ENCODE data around the gene BCL3. TPM values are rescaled to one million over a fixed set of nuclear protein-coding genes. Genes with fewer than 3 reads are reported as not detected.

Gene BCL3
- total RNA-seq, 2 donors from 2014 or later = 81.5 to 103 TPM

DNA sequence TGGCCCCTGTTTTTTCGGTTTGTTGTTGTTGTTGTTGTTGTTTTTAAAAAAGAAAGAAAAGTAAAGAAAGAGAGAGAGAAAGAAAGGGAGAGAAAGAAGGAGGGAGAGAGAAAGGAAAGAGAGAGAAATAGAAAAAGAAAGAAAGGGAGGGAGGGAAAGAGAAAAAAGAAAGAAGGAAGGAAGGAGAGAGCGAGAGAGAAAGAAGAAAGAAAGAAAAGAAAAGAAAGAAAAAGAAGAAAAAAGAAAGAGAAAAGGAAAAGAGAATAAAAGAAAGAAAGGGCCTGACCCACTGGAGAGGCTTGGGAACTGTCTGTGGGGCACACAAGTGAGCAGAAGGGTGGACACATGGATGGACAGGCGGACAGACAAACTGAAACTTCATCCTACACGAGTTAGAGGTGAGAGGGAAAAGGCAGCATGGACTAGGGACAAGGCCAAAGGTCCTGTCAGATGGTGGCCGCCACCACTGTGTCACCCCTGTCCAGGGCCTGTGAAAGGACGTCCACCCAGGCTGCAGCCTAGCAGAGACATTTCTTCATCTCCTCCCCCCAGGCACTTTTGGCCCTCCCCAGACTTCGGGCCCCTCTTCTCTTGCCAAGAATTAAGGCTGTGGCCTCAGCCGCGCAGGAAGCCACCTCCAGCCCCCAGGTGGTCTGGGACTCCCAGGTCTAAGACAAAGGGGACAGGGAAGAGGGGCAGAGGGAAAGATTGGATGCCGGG lies 51.3 kb downstream of the BCL3 start:
- ATAC-seq (peak; percentile 14), DNase-seq (no peak)
- intact Hi-C loops (cut with DNase I, micrococcal nuclease) = loop anchor here (5.0 to 10.0 kb wide), 2 partner anchors 43 to 45 kb away; partner anchors contain the start of gene NECTIN2 (in 1 of the 2)

DNA sequence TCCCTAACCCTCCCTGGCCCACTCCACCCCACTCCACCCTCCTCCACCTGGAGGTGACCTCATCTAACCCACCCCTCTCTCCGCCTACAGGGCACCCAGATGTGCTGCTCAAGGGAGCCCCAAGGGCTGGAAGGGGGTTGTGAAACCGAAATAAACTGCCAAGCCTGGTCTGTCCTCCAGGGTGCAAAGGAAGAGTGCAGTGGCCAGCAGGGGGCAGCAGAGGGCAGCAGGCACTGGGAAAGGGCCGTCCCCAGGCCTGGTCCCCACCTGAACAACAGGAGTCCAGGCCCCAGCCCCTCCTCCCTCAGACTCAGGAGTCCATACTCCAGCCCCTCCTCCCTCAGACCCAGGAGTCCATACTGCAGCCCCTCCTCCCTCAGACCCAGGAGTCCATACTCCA lies 52.0 kb downstream of the BCL3 start:
- intact Hi-C loops (cut with DNase I, micrococcal nuclease) = loop anchor here in 1 of 2 donors (5.0 kb wide), 1 partner anchor 42 kb away; no protein-coding TSS in a partner anchor
- peak; percentile 70 to 89 for DNase-seq
- ATAC-seq = peak; percentile 79

DNA sequence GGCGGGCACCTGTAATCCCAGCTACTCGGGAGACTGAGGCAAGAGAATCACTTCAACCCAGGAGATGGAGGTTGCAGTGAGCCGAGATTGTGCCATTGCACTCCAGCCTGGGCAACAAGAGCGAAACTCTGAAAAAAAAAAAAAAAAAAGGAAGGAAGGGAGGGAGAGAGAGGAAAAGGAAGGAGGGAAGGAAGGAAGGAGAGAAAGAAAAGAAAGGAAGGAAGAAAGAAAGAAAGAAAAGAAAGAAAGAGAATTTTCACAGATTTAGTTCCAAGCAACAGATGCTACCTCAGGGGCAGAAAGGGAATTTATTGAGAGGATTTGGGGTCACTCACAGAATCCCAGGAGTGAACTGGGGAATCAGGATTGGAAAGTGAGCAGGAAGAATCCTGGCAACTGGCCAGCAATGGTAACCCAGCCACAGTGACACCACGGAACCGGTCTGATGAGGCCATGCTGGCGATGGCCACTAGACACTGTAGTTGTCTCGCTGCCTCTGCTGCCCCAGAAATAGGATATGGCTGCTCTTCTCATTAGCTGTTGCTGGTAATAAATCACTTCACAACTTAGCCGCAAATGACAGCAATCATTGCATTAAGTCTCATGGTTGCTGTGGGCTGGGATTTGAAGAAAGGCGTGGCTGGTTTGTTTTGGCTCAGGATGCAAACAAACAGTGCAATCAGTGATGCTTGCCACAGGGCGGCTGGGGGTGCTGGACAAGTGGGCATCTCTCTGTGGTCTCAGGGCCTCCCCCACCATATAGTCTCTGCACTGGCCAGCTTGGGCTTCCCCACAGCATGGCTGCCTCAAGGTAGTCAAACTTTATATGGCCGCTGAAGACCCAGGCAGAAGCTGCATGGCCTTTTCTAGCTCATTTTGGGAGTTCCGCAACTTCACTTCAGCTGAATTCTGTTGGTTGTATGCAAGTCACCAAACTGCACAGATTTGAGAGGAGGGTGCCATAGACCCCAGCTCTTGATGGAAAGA lies 55.2 kb downstream of the BCL3 start:
- intact Hi-C loops (cut with DNase I, micrococcal nuclease) = loop anchor here in 1 of 2 donors (5.0 kb wide), 1 partner anchor 39 kb away; no protein-coding TSS in a partner anchor
- DNase-seq (no peak), ATAC-seq (no peak)

DNA sequence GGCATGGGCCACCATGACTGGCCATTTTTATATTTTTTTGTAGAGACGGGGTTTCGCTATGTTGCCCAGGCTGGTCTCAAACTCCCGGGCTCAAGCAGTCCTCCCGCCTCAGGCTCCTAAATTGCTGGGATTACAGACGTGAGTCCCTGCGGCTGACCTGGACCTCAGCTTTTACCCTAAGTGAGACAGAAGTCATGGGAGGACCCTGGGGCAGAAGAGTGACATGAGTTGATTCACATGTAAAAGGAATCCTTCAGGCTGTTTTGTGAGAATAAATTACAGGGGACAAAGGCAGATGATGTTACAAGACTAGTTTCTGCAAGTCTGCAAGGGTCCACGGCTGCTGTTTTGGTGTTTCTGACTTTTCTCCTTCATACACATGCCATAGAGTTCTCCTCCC lies 57.8 kb downstream of the BCL3 start:
- intact Hi-C loops (cut with DNase I, micrococcal nuclease) = no loop called here
- no peak for DNase-seq
- no peak for ATAC-seq

DNA sequence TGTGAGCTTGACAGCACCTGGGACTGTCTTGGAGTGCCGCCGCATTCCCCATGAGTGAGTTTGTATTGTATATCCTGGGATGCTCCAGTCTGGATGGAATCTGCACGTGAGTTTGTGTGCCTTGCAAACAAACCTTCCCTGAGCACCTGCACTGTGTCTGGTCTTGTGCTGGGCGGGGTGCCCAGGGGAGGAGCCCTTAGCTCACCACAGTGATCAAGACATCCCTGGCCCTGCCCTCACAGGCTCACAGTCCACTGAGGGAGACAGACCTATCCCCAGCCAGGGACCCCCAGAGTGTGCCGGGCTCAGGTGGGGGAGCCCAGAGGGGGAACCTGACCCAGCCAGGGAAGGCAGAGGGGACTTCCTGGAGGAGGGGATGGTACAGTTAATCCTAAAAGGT lies 58.7 kb downstream of the BCL3 start:
- DNase-seq = peak; percentile 71 to 79
- intact Hi-C loops (cut with DNase I, micrococcal nuclease) = no loop called here
- ATAC-seq = peak; percentile 80

DNA sequence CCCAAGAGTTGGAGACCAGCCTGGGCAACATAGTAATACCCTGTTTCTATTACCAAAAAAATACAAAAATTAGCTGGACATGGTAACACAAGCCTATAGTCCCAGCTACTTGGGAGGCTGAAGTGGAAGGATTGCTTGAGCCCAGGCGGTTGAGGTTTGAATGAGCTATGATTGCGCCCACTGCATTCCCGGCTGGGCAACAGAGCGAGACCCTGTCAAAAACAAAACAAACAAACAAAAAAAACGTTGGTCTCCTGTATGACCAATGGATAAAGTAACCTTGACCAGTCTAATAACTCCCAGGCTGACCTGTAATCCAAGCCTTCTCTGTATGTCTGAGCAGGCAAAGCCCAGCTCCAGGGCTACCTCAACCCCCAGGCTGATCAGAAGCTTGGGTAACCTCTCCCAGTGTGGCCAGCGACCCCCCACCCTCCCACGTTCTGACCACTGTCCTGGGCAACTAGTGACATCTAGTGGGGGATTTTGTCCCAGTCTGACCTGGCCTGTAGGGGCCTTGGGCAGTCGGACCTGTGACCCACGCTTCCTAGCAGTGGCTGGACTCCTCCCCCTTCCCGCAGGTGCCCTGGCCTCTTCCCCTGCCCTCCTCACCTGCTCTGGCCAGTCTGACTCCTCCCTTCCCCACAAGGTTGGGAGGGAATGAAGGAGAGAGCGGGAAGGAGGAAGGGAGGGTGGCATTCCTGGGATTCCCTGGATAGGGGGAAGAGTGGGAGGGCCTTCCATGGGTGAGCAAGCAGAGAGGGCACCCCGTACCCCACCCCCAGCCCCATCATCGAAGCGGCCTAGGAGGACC lies 59.3 kb downstream of the BCL3 start:
- intact Hi-C loops (cut with DNase I, micrococcal nuclease) = no loop called here
- ATAC-seq (peak; percentile 44), DNase-seq (peak; percentile 29 to 55)

DNA sequence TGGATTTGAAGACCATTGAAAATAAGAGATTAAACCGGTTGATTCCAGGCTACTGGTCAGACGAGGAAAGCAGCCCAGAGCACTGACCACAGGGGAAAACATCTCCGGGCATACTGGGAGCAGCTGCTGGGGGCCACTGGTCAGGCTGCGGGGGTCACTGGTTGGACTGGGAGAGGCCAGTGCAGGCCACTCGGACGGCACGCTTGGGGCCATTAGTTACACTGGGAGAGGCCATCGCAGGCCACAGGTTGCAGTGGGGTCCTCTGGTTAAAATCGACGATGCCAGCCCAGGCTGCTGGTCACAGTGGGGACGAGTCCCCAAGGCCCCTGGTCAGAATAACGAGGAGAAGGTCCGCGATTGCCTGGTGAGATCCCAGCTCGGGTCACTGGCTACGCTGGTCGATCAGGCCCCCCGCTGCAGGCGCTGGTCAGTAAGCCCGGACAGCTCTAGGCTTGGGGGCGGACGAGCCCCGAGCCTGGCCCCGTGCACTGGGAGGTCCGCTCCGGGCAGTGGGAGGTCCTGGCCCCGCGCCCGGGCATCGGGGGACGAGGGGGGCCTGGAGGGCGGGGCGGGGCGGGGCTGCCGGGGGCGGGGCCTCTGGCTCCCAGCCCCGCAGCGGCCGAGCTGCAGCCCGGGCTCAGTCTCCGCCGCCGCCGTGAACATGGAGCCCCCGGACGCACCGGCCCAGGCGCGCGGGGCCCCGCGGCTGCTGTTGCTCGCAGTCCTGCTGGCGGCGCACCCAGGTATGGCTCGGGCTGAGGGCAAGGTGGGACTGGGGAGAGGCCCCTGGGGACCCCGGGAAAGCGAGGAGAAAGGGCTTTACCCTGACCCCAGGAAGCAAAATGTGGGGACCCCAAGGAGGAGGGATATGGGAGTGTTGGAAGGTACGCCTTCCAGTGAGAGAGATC lies 60.2 kb downstream of the BCL3 start, which contains the start of gene BCAM:
BCAM (plus strand) TSS at position 641 of the 909 bp plus-strand sequence; CDS start at position 663, 22 bp downstream.
- ATAC-seq (peak; percentile 52), DNase-seq (peak; percentile 57 to 72)
- intact Hi-C loops (cut with DNase I, micrococcal nuclease) = no loop called here

Small RNA genes within 50 kb of the gene (microRNA-seq; reads per million reads assigned to microRNA genes)
- gene MIR8085 = 0 reads per million in 2 donors

Other genes starting within 250 kb of the BCL3 start
- gene ZNF180, start 248.2 kb upstream of the BCL3 start, total RNA-seq = 1 to 10 TPM; 6.1 to 7.5 TPM
- gene CEACAM20, start 219.0 kb upstream of the BCL3 start, total RNA-seq = under 1 TPM; 0.15 to 0.42 TPM
- not detected for gene IGSF23, start 135.1 kb upstream of the BCL3 start, total RNA-seq
- gene PVR, start 104.8 kb upstream of the BCL3 start, total RNA-seq = 10 to 100 TPM; 31.0 to 35.7 TPM
- 1 to 10 TPM; 6.5 to 6.6 TPM for gene CEACAM19, start 77.2 kb upstream of the BCL3 start, total RNA-seq
- under 1 TPM in 1 of 2 donors, not detected in 1; 0.45 TPM for gene CEACAM16, start 49.6 kb upstream of the BCL3 start, total RNA-seq
- gene CBLC, start 29.2 kb downstream of the BCL3 start, total RNA-seq = 10 to 100 TPM; 79.1 to 84.4 TPM
- 10 to 100 TPM; 21.4 to 21.7 TPM for gene BCAM, start 60.4 kb downstream of the BCL3 start, total RNA-seq
- 100 to 1,000 TPM; 112 to 125 TPM for gene NECTIN2, start 97.6 kb downstream of the BCL3 start, total RNA-seq
- 10 to 100 TPM; 48.7 to 80.0 TPM for gene TOMM40, start 142.5 kb downstream of the BCL3 start, total RNA-seq
- gene APOE, start 157.1 kb downstream of the BCL3 start, total RNA-seq = 10 to 100 TPM; 14.6 to 88.2 TPM
- gene APOC1, start 165.9 kb downstream of the BCL3 start, total RNA-seq = 10 to 100 TPM in 1 of 2 donors, 1 to 10 TPM in 1; 2.8 to 23.8 TPM
- not detected for gene APOC4, start 193.5 kb downstream of the BCL3 start, total RNA-seq
- gene APOC2, start 197.3 kb downstream of the BCL3 start, total RNA-seq = 1 to 10 TPM in 1 of 2 donors, not detected in 1; 4.4 TPM
- gene CLPTM1, start 206.7 kb downstream of the BCL3 start, total RNA-seq = 100 to 1,000 TPM; 113 to 129 TPM